Endothelial cell (in vitro differentiated cells): ENCODE results near the gene UBIAD1. TPM values are rescaled to one million over a fixed set of nuclear protein-coding genes. Genes with fewer than 3 reads are reported as not detected.

Source experiments
- DNase-seq: peaks from one replicate; pipeline ENCODE4 v3.0.0; 2021; ENCODE audit warnings: low spot score
- H3K27ac Mint-ChIP-seq: one replicate; pipeline ENCODE4 v1.8.0; 2021; ENCODE audit warnings: mixed read lengths, inconsistent platforms; ENCODE audit not compliant: unreplicated experiment
- H3K27me3 Mint-ChIP-seq: one replicate; pipeline ENCODE4 v1.8.0; 2021; ENCODE audit warnings: mild to moderate bottlenecking, moderate library complexity, mixed read lengths, inconsistent platforms; ENCODE audit not compliant: unreplicated experiment
- H3K36me3 Mint-ChIP-seq: one replicate; pipeline ENCODE4 v1.8.0; 2021; ENCODE audit warnings: mild to moderate bottlenecking, low read depth, mixed read lengths, inconsistent platforms; ENCODE audit not compliant: unreplicated experiment
- H3K4me1 Mint-ChIP-seq: one replicate; pipeline ENCODE4 v1.8.0; 2021; ENCODE audit warnings: mild to moderate bottlenecking, mixed read lengths, inconsistent platforms; ENCODE audit not compliant: unreplicated experiment
- H3K4me3 Mint-ChIP-seq: one replicate; pipeline ENCODE4 v1.8.0; 2021; ENCODE audit warnings: mild to moderate bottlenecking, mixed read lengths, inconsistent platforms; ENCODE audit not compliant: unreplicated experiment
- H3K9me3 Mint-ChIP-seq: one replicate; pipeline ENCODE4 v1.8.0; 2021; ENCODE audit warnings: mixed read lengths, inconsistent platforms; ENCODE audit not compliant: unreplicated experiment
- total RNA-seq: library from RNA; stranded (reverse); fragmentation: NEBNext Ultra II Directional; extraction: Animal tissue kit (Norgen Biotek cat#: 25700); gene quantifications from one replicate; pipeline ENCODE4 v1.2.1, GENCODE V29; 2021; ENCODE audit not compliant: unreplicated experiment
- TF ChIP-seq, protein P1 (sequence below): fragments of 200-600 bp; sonication (generic); IDR thresholded peaks from one replicate; pipeline ENCODE4 v1.5.0; 2021; ENCODE audit warnings: antibody characterized with exemption; ENCODE audit not compliant: unreplicated experiment

The UBIAD1 gene
- total RNA-seq, 1 donor from 2014 or later = 16.5 TPM

GRCh38 chr1:11237356-11237755 is 35.6 kb upstream of the UBIAD1 start:
- TF ChIP-seq, protein P1, sequence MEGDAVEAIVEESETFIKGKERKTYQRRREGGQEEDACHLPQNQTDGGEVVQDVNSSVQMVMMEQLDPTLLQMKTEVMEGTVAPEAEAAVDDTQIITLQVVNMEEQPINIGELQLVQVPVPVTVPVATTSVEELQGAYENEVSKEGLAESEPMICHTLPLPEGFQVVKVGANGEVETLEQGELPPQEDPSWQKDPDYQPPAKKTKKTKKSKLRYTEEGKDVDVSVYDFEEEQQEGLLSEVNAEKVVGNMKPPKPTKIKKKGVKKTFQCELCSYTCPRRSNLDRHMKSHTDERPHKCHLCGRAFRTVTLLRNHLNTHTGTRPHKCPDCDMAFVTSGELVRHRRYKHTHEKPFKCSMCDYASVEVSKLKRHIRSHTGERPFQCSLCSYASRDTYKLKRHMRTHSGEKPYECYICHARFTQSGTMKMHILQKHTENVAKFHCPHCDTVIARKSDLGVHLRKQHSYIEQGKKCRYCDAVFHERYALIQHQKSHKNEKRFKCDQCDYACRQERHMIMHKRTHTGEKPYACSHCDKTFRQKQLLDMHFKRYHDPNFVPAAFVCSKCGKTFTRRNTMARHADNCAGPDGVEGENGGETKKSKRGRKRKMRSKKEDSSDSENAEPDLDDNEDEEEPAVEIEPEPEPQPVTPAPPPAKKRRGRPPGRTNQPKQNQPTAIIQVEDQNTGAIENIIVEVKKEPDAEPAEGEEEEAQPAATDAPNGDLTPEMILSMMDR = no peak
- DNase-seq = no peak
- no peak overlapping the region for H3K27ac Mint-ChIP-seq
- no peak overlapping the region for H3K4me3 Mint-ChIP-seq
- H3K4me1 Mint-ChIP-seq = no peaks in the 10 kb centered on the region
- H3K9me3 Mint-ChIP-seq = no peaks in the 10 kb centered on the region
- H3K36me3 Mint-ChIP-seq = peaks cover 42% of the 10 kb centered on the region
- H3K27me3 Mint-ChIP-seq = no peaks in the 10 kb centered on the region

DNA sequence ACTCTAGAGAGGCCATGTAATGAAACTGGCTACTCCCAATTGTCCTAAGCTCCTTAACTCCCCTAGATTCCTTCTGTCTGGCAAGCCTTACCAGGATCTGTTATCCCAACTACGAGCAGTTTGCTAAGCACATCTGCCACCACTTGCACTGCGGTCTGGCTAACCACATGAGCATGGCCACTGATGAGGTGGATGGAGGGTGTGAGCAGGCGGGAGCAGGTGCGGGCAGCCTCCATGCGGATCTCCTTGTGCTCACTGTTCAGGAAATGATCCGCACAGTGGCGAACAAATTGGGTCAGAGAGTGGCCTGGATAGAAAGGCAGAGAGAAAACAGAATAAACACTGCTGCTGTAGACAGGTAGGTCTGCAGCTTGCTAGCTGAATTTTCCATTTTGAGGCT is 34.7 kb upstream of the UBIAD1 start:
- DNase-seq = no peak
- TF ChIP-seq, protein P1 = no peak
- Mint-ChIP-seq H3K4me1 (no peaks in the 10 kb centered on the region), H3K27ac (no peak overlapping the region), H3K4me3 (no peak overlapping the region), H3K36me3 (peaks cover 40% of the 10 kb centered on the region), H3K27me3 (no peaks in the 10 kb centered on the region), H3K9me3 (no peaks in the 10 kb centered on the region)

GRCh38 chr1:11245248-11245647 is 27.8 kb upstream of the UBIAD1 start:
- Mint-ChIP-seq H3K27me3 (no peaks in the 10 kb centered on the region), H3K36me3 (peaks cover 30% of the 10 kb centered on the region), H3K4me1 (no peaks in the 10 kb centered on the region)

DNA sequence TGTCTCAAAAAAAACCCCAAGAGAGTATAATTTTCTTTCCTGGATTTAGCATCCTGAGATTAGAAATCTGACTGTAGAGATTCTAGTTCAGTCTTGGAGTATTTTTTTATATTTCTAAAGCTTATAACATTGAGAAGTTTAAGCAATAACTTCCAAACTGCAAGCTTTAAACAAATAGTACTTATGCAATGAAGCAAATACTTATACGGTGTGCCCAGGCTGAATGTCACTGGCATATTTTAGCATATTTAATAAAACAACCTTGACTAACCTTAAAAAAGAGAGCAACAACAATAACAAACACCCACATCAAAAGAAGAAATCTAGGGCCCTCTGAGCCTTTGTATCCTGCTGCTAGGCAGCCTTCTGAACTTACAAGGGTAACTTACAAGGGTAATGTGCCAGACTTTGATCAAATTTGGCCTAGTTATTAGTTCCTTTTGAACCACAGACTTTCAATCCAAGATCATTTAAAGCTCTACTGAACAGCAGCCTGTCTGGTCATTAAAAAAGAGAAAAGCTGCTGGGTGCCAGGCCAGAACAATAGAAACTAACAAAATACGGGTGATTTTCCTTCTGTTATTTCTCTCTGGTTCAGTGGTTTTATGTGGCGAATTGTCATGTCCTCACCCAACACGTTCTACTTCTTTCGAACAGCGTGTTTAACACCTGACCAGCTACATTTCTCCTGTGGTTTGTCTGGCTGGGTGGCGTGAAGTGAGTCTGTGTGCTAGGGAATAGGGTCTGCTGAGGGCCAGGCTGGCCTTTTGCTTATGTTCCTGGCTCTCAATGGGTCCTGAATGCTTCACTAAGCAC is 26.9 kb upstream of the UBIAD1 start:
- no peak for DNase-seq
- Mint-ChIP-seq H3K36me3 (peaks cover 34% of the 10 kb centered on the region), H3K27ac (no peak overlapping the region), H3K4me1 (no peaks in the 10 kb centered on the region), H3K9me3 (no peaks in the 10 kb centered on the region), H3K4me3 (no peak overlapping the region), H3K27me3 (no peaks in the 10 kb centered on the region)
- TF ChIP-seq, protein P1 = no peak

More at GRCh38 chr1:11245248-11245647, 27.8 kb upstream of the UBIAD1 start:
- no peak for DNase-seq
- H3K9me3 Mint-ChIP-seq = no peaks in the 10 kb centered on the region
- TF ChIP-seq, protein P1 = no peak
- no peak overlapping the region for H3K4me3 Mint-ChIP-seq
- H3K27ac Mint-ChIP-seq = no peak overlapping the region

GRCh38 chr1:11248169-11248568 is 24.8 kb upstream of the UBIAD1 start:
- TF ChIP-seq, protein P1 = no peak
- H3K36me3 Mint-ChIP-seq = peaks cover 48% of the 10 kb centered on the region

More at GRCh38 chr1:11248169-11248568, 24.8 kb upstream of the UBIAD1 start:
- no peak overlapping the region for H3K4me3 Mint-ChIP-seq
- no peaks in the 10 kb centered on the region for H3K9me3 Mint-ChIP-seq
- no peaks in the 10 kb centered on the region for H3K27me3 Mint-ChIP-seq
- H3K27ac Mint-ChIP-seq = no peak overlapping the region
- DNase-seq = no peak
- no peaks in the 10 kb centered on the region for H3K4me1 Mint-ChIP-seq
